ENCODE data around the gene BTN1A1.

The BTN1A1 gene

GRCh38 chr6:26471970-26472369 is 28.1 kb upstream of the BTN1A1 start:
- DNase-seq (ENCODE audit: low read depth): no peak
- H3K4me3 ChIP-seq (replicated peaks; ENCODE audit: low read depth, low read length): no peak overlapping the region
- no peak for TF ChIP-seq CTCF (IDR thresholded peaks at IDR 0.05; ENCODE audit: low read length, missing control alignments)

GRCh38 chr6:26472549-26473290 is 27.4 kb upstream of the BTN1A1 start:
- no peak for TF ChIP-seq CTCF (IDR thresholded peaks at IDR 0.05; ENCODE audit: low read length, missing control alignments)
- H3K4me3 ChIP-seq (replicated peaks; ENCODE audit: low read depth, low read length): no peak overlapping the region
- DNase-seq (ENCODE audit: low read depth): no peak

GRCh38 chr6:26473429-26473757 is 26.7 kb upstream of the BTN1A1 start:
- peak overlapping the region; percentile 63 for H3K4me3 ChIP-seq (replicated peaks; ENCODE audit: low read depth, low read length)
- TF ChIP-seq CTCF (IDR thresholded peaks at IDR 0.05; ENCODE audit: low read length, missing control alignments): no peak
- DNase-seq (ENCODE audit: low read depth): no peak

- H3K4me3 ChIP-seq (replicated peaks; ENCODE audit: low read depth, low read length): peak overlapping the region; percentile 63
Observed at GRCh38 chr6:26473758-26474438, 26.2 kb upstream of the BTN1A1 start.

GRCh38 chr6:26474439-26474881 is 25.6 kb upstream of the BTN1A1 start:
- no peak for DNase-seq (ENCODE audit: low read depth)
- no peak for TF ChIP-seq CTCF (IDR thresholded peaks at IDR 0.05; ENCODE audit: low read length, missing control alignments)
- H3K4me3 ChIP-seq (replicated peaks; ENCODE audit: low read depth, low read length): peak overlapping the region; percentile 63

More at GRCh38 chr6:26473758-26474438, 26.2 kb upstream of the BTN1A1 start:
- TF ChIP-seq CTCF (IDR thresholded peaks at IDR 0.05; ENCODE audit: low read length, missing control alignments): no peak
- DNase-seq (ENCODE audit: low read depth): peak; percentile 98

- DNase-seq (ENCODE audit: low read depth): peak; percentile 31
- no peak for TF ChIP-seq CTCF (IDR thresholded peaks at IDR 0.05; ENCODE audit: low read length, missing control alignments)
Observed at GRCh38 chr6:26475823-26476729, 24.0 kb upstream of the BTN1A1 start.

More at GRCh38 chr6:26475823-26476729, 24.0 kb upstream of the BTN1A1 start:
- no peak overlapping the region for H3K4me3 ChIP-seq (replicated peaks; ENCODE audit: low read depth, low read length)

Data from fibroblast of pulmonary artery (primary cell).